ENCODE results near the gene SORBS1. TPM values are rescaled to one million over a fixed set of nuclear protein-coding genes. Genes with fewer than 3 reads are reported as not detected.

The SORBS1 gene
- total RNA-seq, 1 donor from 2014 or later, result 28.2 TPM

- Mint-ChIP-seq H3K36me3 (peaks cover 3% of the 10 kb centered on the region), H3K4me3 (peak overlapping the region; percentile 76), H3K4me1 (ENCODE audit: unreplicated experiment) (peaks cover 54% of the 10 kb centered on the region), H3K27me3 (peaks cover 3% of the 10 kb centered on the region), H3K9me3 (no peaks in the 10 kb centered on the region), H3K27ac (peak overlapping the region; percentile 90)
- peak; percentile 80 for DNase-seq (ENCODE audit: extremely low spot score, unreplicated experiment)
- TF ChIP-seq CTCF (conservative IDR thresholded peaks at IDR 0.05), result no peak
Measured at GRCh38 chr10:95467162-95467599, 94.0 kb downstream of the SORBS1 start.

GRCh38 chr10:95466436-95466835, 94.7 kb downstream of the SORBS1 start:
- no peak for TF ChIP-seq CTCF (conservative IDR thresholded peaks at IDR 0.05)
- H3K9me3 Mint-ChIP-seq, result no peaks in the 10 kb centered on the region
- no peak for DNase-seq (ENCODE audit: extremely low spot score, unreplicated experiment)
- H3K27me3 Mint-ChIP-seq, result peaks cover 3% of the 10 kb centered on the region
- peaks cover 56% of the 10 kb centered on the region for H3K4me1 Mint-ChIP-seq (ENCODE audit: unreplicated experiment)
- H3K36me3 Mint-ChIP-seq, result peaks cover 3% of the 10 kb centered on the region
- no peak overlapping the region for H3K27ac Mint-ChIP-seq
- H3K4me3 Mint-ChIP-seq, result no peak overlapping the region

GRCh38 chr10:95464280-95464679, 96.9 kb downstream of the SORBS1 start:
- Mint-ChIP-seq H3K36me3 (no peaks in the 10 kb centered on the region), H3K4me1 (ENCODE audit: unreplicated experiment) (peaks cover 53% of the 10 kb centered on the region), H3K4me3 (no peak overlapping the region), H3K9me3 (no peaks in the 10 kb centered on the region), H3K27me3 (no peaks in the 10 kb centered on the region), H3K27ac (no peak overlapping the region)
- DNase-seq (ENCODE audit: extremely low spot score, unreplicated experiment), result no peak
- TF ChIP-seq CTCF (conservative IDR thresholded peaks at IDR 0.05), result no peak

DNA sequence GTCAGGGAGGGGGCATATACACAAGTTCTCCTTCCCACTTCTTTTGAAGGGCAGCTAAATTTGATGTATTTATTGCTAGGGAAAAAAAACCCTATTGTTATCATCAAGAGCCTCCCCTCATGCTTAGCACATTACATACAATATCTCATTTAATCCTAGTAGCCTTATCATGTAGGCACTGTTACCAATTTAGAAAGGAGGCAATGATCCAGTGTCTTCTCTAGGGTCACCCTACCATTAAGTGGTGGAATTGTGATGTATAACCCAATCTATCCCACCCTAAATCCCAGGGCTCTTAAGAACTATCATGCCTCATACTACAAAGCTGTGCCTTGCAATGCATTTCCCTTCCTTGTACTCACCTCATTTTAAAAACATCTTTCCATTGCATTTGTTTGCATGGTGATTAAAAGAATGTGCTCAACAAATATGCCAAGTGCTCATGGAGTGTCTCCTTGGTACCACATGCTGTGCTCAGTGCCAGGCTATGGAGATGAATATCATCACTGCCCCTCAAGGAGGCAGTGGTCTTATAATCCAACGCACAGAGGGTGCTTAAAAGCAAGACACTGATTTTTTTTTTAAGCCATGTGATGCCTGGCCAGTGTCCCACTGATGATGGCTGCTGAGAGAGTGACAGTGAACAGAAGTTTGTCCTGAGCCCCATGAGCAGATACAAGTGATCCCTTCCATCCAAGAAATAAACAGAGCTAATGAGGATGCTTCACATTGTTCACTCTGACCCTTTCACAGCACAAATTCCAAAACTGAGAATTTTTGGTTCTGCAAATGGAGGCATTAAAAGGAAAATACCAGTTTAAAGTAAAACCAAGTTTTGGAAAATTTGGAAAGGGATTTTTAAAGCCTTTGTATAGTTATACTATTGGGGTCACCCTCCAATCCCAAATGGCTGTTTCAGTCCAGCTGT, 98.2 kb downstream of the SORBS1 start:
- no peaks in the 10 kb centered on the region for H3K36me3 Mint-ChIP-seq
- no peak overlapping the region for H3K27ac Mint-ChIP-seq

DNA sequence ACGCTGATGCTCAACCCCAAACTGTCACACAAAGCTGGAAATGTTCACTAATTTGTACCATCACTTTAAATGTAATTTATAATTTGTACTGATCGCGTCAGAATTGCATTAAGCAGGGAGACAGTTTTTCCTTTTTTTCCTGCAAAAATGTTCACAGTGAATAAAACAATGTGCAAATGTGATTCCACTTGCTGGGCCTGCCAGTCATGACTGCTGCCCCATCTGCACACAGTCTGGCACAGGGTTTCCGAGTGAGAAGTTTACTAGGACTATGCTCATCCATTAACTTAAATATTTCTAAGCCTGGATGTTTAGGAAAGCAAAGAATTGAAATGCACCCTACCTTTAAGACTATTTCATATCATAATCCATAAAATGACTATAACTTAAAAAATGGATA, 99.6 kb downstream of the SORBS1 start:
- no peak for TF ChIP-seq CTCF (conservative IDR thresholded peaks at IDR 0.05)
- H3K27ac Mint-ChIP-seq, result no peak overlapping the region
- H3K9me3 Mint-ChIP-seq, result no peaks in the 10 kb centered on the region
- no peaks in the 10 kb centered on the region for H3K36me3 Mint-ChIP-seq
- no peak for DNase-seq (ENCODE audit: extremely low spot score, unreplicated experiment)
- H3K4me3 Mint-ChIP-seq, result no peak overlapping the region
- no peaks in the 10 kb centered on the region for H3K27me3 Mint-ChIP-seq
- peaks cover 54% of the 10 kb centered on the region for H3K4me1 Mint-ChIP-seq (ENCODE audit: unreplicated experiment)

More for the DNA sequence above, 98.2 kb downstream of the SORBS1 start:
- Mint-ChIP-seq H3K9me3 (no peaks in the 10 kb centered on the region), H3K4me3 (no peak overlapping the region), H3K27me3 (no peaks in the 10 kb centered on the region), H3K4me1 (ENCODE audit: unreplicated experiment) (peaks cover 48% of the 10 kb centered on the region)
- DNase-seq (ENCODE audit: extremely low spot score, unreplicated experiment), result no peak
- TF ChIP-seq CTCF (conservative IDR thresholded peaks at IDR 0.05), result no peak

All from type B pancreatic cell (in vitro differentiated cells).